HG03103 (cell line): ENCODE results near the gene MVD.
"Not testable (repeated sequence)": the region's sequence is repeated elsewhere in the genome, so short reads cannot be mapped to it uniquely, and the experiment has no call there.

Experiments used
- ATAC-seq: cut with Tn5 transposase; IDR thresholded peaks from one replicate; pipeline ENCODE4 v1.9.1; 2021; ENCODE audit warnings: low read depth; ENCODE audit not compliant: unreplicated experiment

Gene MVD

DNA sequence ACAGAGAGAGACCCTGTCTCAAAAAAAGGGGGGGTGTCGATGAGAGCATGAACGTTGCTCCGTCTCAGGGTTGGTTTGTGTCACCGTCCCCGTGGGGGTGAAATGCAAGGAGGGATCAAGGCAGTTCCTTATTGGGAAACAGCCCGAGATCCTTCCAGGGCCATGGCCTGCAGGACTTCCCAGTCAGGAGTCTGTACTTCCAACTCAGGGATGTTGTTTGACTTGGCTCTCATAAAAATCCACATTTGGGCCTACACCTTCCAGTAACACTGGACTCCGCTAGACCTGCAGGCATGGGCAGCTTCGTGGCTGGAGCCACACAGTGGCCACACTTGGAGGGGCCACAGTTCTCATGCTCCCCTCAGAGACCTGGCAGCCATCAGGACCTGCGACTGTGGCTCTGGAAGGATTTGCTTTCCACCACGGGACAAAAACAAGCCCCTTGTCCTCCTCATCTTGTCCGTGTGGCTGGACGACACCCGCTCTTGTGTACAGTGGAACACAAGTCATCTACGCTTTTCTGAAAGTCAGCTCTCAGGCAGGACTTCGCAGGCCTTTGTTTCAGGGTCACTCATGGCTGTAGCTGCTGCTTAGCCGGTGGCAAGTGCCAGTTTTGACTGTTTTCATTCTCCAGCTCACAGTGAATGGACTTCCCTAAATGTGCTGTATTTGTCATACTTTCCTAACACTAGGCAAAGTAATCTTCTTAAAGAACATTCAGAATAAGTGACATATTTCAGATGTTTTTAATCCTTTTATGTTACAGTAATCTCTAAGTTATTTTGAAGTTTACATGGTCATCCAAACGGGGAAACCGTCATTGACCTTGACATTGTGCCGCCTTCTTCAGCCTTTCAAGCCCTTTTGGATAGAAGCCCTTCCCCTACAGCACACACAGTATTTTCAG lies 48.7 kb downstream of the MVD start:
- ATAC-seq = no peak

DNA sequence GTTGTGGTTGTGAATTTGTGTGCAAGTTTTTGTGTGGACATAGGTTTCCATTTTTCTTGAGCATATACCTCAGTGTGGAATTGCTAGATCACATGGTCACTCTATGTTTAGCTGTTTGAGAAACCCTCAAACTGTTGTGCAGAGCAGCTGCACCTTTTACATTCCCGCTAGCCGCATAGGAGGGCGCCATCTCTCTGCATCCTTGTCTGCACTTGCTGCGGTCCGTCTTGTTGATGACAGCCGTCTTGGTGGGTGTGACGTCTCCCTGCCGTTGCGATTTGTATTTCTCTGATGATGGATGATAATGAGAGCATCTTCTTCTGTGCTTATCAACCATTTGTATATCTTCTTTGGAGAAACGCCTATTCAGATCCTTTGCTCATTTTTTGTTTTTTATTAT lies 49.6 kb downstream of the MVD start:
- ATAC-seq = no peak

DNA sequence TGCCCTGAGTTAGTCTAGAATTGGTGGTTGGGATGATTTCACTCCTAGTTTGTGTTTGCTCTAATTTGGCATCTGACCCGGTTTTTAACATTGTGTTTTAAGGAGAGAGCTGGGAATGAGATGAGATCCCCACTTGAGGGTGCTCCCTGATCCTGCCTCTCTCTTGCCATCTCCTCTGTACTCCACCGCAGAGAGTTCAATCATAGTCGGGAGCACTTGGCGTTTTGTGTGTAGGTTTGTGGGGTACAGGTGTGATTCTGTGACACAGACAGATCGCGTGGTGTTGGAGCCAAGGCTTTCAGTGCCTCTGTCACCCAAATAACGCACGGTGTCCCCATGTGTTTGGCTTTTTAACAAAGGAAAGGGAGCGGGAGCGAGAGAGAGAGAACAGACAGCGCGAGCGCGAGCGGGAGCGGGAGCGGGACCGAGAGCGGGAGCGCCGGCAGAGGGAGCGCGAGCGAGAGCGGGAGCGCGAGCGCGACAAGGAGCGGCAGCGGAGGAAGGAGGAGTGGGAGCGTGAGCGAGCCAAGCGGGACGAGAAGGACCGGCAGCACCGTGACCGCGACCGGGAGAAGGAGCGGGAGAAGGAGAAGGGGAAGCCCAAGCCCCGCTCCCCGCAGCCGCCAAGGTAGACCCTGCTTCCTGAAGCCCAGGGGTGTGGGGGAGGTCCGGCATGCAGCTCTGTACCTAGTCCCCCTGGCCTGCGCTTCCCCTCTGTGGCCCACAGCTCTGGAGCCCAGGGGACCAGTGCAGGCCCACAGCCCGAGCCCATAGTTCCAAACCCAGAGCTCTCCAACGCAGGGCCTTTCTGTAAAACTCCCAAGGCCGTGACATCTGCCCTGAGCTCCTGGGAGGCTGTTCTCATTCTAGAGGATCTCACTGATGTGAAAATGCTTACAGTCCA lies 51.7 kb downstream of the MVD start:
- no peak for ATAC-seq

DNA sequence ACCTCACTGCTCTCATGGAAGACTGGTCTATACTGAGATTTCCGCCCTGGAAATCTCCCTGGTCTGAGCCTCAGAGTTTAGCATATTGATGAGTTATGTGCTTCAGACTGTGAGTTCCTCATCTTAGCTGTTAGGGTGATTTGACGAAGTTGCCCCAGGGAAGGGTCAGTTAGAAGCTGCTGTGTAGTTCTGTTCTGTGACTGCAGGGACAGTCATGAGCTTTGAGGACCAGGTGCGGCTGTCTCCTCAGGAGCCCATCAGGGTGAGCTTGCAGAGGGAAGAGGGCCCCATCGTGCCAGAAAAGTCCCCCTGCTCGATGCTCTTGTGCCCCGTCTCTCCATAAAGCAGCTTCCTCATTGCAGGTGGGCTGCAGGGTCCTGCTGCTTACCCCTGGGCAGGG lies 52.8 kb downstream of the MVD start:
- ATAC-seq = no peak

DNA sequence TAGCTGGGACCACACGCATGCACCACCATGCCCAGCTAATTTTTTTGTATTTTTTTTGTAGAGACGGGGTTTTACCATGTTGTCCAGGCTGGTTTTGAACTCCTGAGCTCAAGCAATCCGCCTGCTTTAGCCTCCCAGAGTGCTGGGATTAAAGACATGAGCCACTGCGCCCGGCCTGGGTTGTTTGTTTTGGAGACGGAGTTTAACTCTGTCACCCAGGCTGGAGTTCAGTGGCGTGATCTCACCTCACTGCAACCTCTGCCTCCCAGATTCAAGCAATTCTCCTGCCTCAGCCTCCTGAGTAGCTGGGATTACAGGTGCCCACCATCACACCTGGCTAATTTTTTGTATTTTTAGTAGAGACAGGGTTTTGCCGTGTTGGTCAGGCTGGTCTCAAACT lies 53.5 kb downstream of the MVD start:
- not testable (repeated sequence) for ATAC-seq

DNA sequence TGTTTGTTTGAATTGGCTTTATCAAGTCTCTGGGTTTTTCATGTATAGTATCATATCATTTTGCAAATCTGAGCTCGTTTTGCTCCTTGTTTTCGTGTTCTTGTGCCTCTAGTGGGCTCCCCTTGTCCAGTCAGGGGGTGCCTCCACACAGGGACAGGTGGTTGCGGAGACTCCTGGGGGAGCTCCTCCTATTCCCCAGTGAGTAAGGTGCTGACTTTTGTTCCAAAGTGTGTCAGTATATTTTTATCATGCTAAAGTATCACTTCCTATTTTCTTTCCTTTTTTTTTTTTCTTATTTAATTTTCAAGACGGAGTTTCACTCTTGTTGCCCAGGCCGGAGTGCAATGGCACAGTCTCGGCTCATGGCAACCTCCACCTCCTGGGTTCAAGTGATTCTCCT lies 54.8 kb downstream of the MVD start:
- ATAC-seq = no peak

DNA sequence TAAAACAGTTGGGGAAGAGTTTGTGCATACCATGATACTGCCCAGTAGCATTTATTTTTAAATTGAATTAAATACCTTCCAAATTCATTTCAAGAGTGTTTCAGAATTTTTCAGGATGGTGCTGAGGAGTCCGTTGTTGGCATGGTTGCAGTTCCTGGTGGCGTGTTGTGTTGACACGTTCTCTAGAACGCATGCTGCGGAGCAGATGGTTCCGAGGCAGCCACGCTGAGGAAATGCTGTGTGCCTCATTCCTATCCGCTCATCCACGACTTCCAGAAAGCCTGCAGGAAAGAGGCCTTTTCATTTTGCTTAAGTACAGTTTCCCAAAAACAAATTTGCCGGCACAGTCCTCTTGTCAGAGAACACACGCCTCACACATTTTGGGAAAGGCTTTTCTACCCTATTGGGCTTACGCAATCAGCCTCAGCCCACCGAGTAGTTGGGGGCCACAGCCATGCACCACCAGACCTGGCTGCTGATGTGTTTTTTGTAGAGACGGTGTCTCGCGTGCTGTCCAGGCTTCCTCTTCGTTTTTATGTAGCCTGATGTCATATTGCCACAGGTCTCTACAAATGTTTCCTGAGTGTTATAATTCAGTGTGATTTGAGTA lies 56.6 kb downstream of the MVD start:
- no peak for ATAC-seq

DNA sequence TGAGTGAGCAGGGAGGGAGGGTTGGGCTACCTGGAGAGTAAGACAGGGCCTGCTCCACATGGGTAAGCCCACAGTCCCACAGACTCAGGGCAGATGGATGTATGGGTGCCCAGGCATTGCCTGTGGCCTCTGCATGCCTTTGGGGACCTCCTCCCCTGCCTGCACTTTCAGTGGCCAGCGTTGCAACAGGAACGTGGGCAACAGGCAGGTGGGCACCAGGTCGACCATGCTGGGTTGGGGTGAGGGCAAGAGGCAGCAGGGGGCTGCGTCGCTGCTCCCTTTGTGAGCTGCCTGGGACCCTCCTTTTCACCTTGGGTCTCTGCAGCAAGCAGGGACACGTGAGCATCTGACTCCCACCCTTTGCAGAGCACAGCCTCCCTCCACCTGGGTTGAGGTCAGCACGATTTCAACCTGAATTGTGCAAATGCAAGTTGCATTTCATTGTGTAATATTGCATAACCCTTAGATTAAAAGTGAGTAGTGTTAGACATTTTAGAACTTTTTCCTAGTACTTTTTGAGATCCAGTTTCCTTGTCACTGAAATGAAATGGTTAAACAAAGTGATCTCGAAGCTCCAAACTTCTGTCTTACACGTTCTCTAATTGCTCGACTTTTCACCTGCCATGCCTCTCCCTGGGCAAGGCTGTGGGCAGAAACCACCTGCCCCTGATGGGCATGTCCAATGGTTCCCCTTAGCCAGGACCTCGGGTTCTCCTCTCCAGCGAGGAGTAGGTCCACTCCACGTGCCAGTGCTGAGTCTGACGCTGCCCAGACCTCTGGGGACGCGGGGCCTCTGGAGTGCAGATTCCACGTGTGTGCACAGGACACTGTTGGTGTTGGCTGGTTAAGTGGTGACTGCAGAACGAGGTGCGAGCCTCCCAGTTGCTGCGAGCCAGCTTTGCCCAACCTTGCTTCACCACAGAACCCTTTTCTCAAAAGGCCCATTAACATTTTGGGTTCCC lies 57.4 kb downstream of the MVD start:
- no peak for ATAC-seq

DNA sequence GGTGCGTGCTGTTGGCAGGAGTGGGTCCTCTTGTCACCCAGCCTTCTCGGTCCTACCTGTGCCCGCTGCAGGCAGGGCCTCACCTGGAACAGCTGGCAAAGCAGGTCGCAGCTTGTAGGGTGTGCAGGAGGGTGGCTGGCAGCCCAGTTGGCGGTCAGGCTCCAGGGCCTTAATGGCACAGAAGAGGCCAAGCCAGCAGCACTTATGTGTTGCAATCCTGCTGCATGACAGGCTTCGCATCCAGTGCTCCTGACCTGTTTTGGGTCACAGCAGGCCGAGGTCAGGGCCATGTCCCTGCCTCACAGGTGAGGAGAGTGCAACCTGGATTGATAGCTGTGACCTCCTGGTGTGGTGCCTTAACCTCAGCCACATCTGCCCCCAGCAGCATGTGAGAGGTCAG lies 60.8 kb downstream of the MVD start:
- ATAC-seq = no peak
